Mucosa of descending colon (tissue), 3 donors: Measurements from ENCODE around the gene CD300H. TPM values are rescaled to one million over a fixed set of nuclear protein-coding genes. Genes with fewer than 3 reads are reported as not detected.

Experiments
- ATAC-seq: fragments of 200-7000 bp; cut with Tn5 transposase; one replicate; pipeline ENCODE4 v1.9.1; 2020; ENCODE audit warnings: mild to moderate bottlenecking, moderate library complexity
- DNase-seq, 3 donors: peaks; one replicate each; pipeline ENCODE4 v3.0.0-alpha.2; 2020
- H3K36me3 ChIP-seq: fragments of 200-600 bp; one replicate; pipeline ENCODE4 v1.8.0; 2021; ENCODE audit warnings: low read depth, mild to moderate bottlenecking
- H3K4me1 ChIP-seq: fragments of 200-600 bp; one replicate; pipeline ENCODE4 v1.8.0; 2021; ENCODE audit warnings: low read depth, mild to moderate bottlenecking
- H3K4me3 ChIP-seq: fragments of 200-600 bp; one replicate; pipeline ENCODE4 v1.8.0; 2021; ENCODE audit warnings: mild to moderate bottlenecking
- H3K9me3 ChIP-seq: fragments of 200-600 bp; one replicate; pipeline ENCODE4 v1.8.0; 2021; ENCODE audit warnings: mild to moderate bottlenecking
- CTCF ChIP-seq: fragments of 200-600 bp; IDR thresholded peaks from one replicate; pipeline ENCODE4 v1.8.0; 2022; ENCODE audit warnings: antibody characterized with exemption, mild to moderate bottlenecking
- intact Hi-C, 2 donors: fragments of 100-400 bp; cut with DNase I in 1 of 2; cut with micrococcal nuclease in 1 of 2; formaldehyde crosslinking; loops; one replicate each; pipeline versions ENCODE4 v1.11.0 to v1.11.1; 2022; cut with DNase I, micrococcal nuclease
- total RNA-seq, 3 donors: library from RNA; stranded (reverse); fragmentation: NEBNext Ultra II Directional in 2 of 3; extraction: Animal tissue kit (Norgen Biotek cat#: 25700) in 2 of 3; gene quantifications; one replicate each; pipeline versions ENCODE4 v1.2.1 to v1.2.4, GENCODE V29; 2021 to 2023
- donor health status: DM: no; HTN: no; CAD: no; lungs with moderate emphysema.
- donor health status: DM: no; HTN: no; CAD: no.
- donor health status: DM: no; HTN: yes; CAD: no.

CD300H gene
- total RNA-seq, 3 donors from 2014 or later, result not detected

- Histone ChIP-seq H3K4me3 (no peak overlapping the region), H3K4me1 (no peaks in the 10 kb centered on the region), H3K9me3 (no peaks in the 10 kb centered on the region), H3K36me3 (no peaks in the 10 kb centered on the region)
- ATAC-seq, result no peak
- intact Hi-C loops, result no loop called here
- no peak for TF ChIP-seq CTCF
- DNase-seq, result no peak
Measured at GRCh38 chr17:74552037-74552436, 15.3 kb downstream of the CD300H start.

- intact Hi-C loops, result no loop called here
Measured at GRCh38 chr17:74550602-74551001, 16.7 kb downstream of the CD300H start.

GRCh38 chr17:74549343-74549742, 18.0 kb downstream of the CD300H start:
- Histone ChIP-seq H3K9me3 (no peaks in the 10 kb centered on the region), H3K36me3 (no peaks in the 10 kb centered on the region), H3K4me1 (no peaks in the 10 kb centered on the region), H3K4me3 (no peak overlapping the region)
- ATAC-seq (no peak), DNase-seq (no peak)
- intact Hi-C loops, result no loop called here
- TF ChIP-seq CTCF, result no peak

More at GRCh38 chr17:74550602-74551001, 16.7 kb downstream of the CD300H start:
- Histone ChIP-seq H3K4me3 (no peak overlapping the region), H3K4me1 (no peaks in the 10 kb centered on the region), H3K9me3 (no peaks in the 10 kb centered on the region), H3K36me3 (no peaks in the 10 kb centered on the region)
- ATAC-seq, result no peak
- DNase-seq, result no peak
- TF ChIP-seq CTCF, result no peak

- Histone ChIP-seq H3K36me3 (no peaks in the 10 kb centered on the region), H3K4me1 (no peaks in the 10 kb centered on the region), H3K4me3 (no peak overlapping the region), H3K9me3 (no peaks in the 10 kb centered on the region)
- no peak for TF ChIP-seq CTCF
- intact Hi-C loops, result no loop called here
- ATAC-seq, result no peak
- DNase-seq, result no peak
Measured at GRCh38 chr17:74547736-74548135, 19.6 kb downstream of the CD300H start.

GRCh38 chr17:74547264-74547663, 20.0 kb downstream of the CD300H start:
- no peaks in the 10 kb centered on the region for H3K4me1 ChIP-seq
- ATAC-seq (no peak), DNase-seq (no peak)
- TF ChIP-seq CTCF, result no peak
- no peaks in the 10 kb centered on the region for H3K36me3 ChIP-seq
- intact Hi-C loops, result no loop called here
- H3K4me3 ChIP-seq, result no peak overlapping the region
- no peaks in the 10 kb centered on the region for H3K9me3 ChIP-seq

GRCh38 chr17:74546586-74546985, 20.7 kb downstream of the CD300H start:
- Histone ChIP-seq H3K4me1 (no peaks in the 10 kb centered on the region), H3K9me3 (no peaks in the 10 kb centered on the region), H3K36me3 (no peaks in the 10 kb centered on the region), H3K4me3 (no peak overlapping the region)
- no peak for ATAC-seq
- TF ChIP-seq CTCF, result no peak
- DNase-seq, result no peak
- intact Hi-C loops, result no loop called here
